Measurements from ENCODE around the gene CNTFR. TPM values are rescaled to one million over a fixed set of nuclear protein-coding genes. Genes with fewer than 3 reads are reported as not detected.

CNTFR gene
- total and polyA plus RNA-seq, 4 experiments from 2014 or later = not detected

- H3K36me3 ChIP-seq (ENCODE audit: insufficient read depth, low read length) = no peaks in the 10 kb centered on the region
- POLR2A ChIA-PET (ENCODE audit: partially characterized antibody) = interaction anchor here (2.7 to 22.1 kb wide), 5 partner anchors 10 to 24 kb away, joined by 12 to 484 read pairs (median 106); partner anchors contain the start of genes CCL27, DCTN3, GALT and IL11RA
- no peaks in the 10 kb centered on the region for H3K9me3 Mint-ChIP-seq
- peak overlapping the region in 4 of 7 donors; percentile 18 to 77 (median 66) for H3K27ac Mint-ChIP-seq
- H3K4me1 Mint-ChIP-seq = peaks cover 22 to 55% (median 34%) of the 10 kb centered on the region in 4 donors
- no peaks in the 10 kb centered on the region for H3K27me3 ChIP-seq (ENCODE audit: insufficient read depth, low read length)
- intact Hi-C loops (cut with micrococcal nuclease) = loop anchor here (5.0 kb wide), 2 partner anchors 33 to 258 kb away; partner anchors contain the start of gene MYORG
- H3K4me3 Mint-ChIP-seq = peak overlapping the region; percentile 8 to 81 (median 58)
- no peak overlapping the region for H3K27ac ChIP-seq (ENCODE audit: low read depth, low read length)
- no peak overlapping the region for H3K4me3 ChIP-seq (ENCODE audit: low read length in 2 of 2)
- H3K4me1 ChIP-seq (ENCODE audit: insufficient read depth, low read length) = peaks cover 38% of the 10 kb centered on the region
- H3K9me3 ChIP-seq (ENCODE audit: control insufficient read depth in 1 of 2, low read length in 2 of 2) = no peaks in the 10 kb centered on the region
- H3K27me3 Mint-ChIP-seq = no peaks in the 10 kb centered on the region
- peaks cover 6 to 13% of the 10 kb centered on the region in 2 donors for H3K36me3 Mint-ChIP-seq
- CTCF ChIA-PET (ENCODE audit: partially characterized antibody) = interaction anchor here (0.8 to 10.5 kb wide), 12 partner anchors 11 to 257 kb away, joined by 3 to 235 read pairs (median 20); partner anchors contain the start of genes CCL27, DCTN3, GALT and RPP25L
- DNase-seq = no peak
Observed at GRCh38 chr9:34635556-34635955, 46.0 kb upstream of the CNTFR start.

- Mint-ChIP-seq H3K36me3 (peaks cover 6 to 13% of the 10 kb centered on the region in 2 donors), H3K9me3 (peaks cover 0 to 2% (median 0%) of the 10 kb centered on the region in 8 donors), H3K27ac (peak overlapping the region in 3 of 7 donors; percentile 4 to 53 (median 27)), H3K4me3 (peak overlapping the region in 1 of 8 donors; percentile 47), H3K4me1 (peaks cover 22 to 63% (median 38%) of the 10 kb centered on the region in 4 donors), H3K27me3 (no peaks in the 10 kb centered on the region)
- Histone ChIP-seq H3K4me1 (ENCODE audit: insufficient read depth, low read length) (peaks cover 38% of the 10 kb centered on the region), H3K27ac (ENCODE audit: low read depth, low read length) (no peak overlapping the region), H3K9me3 (ENCODE audit: control insufficient read depth in 1 of 2, low read length in 2 of 2) (no peaks in the 10 kb centered on the region), H3K36me3 (ENCODE audit: insufficient read depth, low read length) (no peaks in the 10 kb centered on the region), H3K4me3 (ENCODE audit: low read length in 2 of 2) (no peak overlapping the region), H3K27me3 (ENCODE audit: insufficient read depth, low read length) (no peaks in the 10 kb centered on the region)
- intact Hi-C loops (cut with micrococcal nuclease) = loop anchor here (1.0 to 5.0 kb wide), 8 partner anchors 22 to 257 kb away; partner anchors contain the start of genes DNAI1, ENHO, FAM219A and MYORG
- ChIA-PET POLR2A (ENCODE audit: partially characterized antibody) (interaction anchor here (1.6 to 22.1 kb wide), 6 partner anchors 12 to 25 kb away, joined by 6 to 484 read pairs (median 72); partner anchors contain the start of genes CCL27, DCTN3, GALT and IL11RA), CTCF (ENCODE audit: partially characterized antibody) (interaction anchor here (0.6 to 10.5 kb wide), 29 partner anchors 9 to 238 kb away, joined by 3 to 235 read pairs (median 5); partner anchors contain the start of genes CCL27, DCTN3, GALT and RPP25L)
- no peak for DNase-seq
Observed at GRCh38 chr9:34634551-34635248, 45.2 kb upstream of the CNTFR start.

- Mint-ChIP-seq H3K36me3 (peaks cover 6 to 13% of the 10 kb centered on the region in 2 donors), H3K4me1 (peaks cover 26 to 70% (median 40%) of the 10 kb centered on the region in 4 donors), H3K27me3 (peaks cover 4 to 5% of the 10 kb centered on the region in 2 donors), H3K4me3 (peak overlapping the region in 3 of 8 donors; percentile 64 to 67 (median 64)), H3K27ac (peak overlapping the region in 4 of 7 donors; percentile 57 to 74 (median 58)), H3K9me3 (peaks cover 0 to 2% (median 0%) of the 10 kb centered on the region in 8 donors)
- no peaks in the 10 kb centered on the region for H3K36me3 ChIP-seq (ENCODE audit: insufficient read depth, low read length)
- H3K27ac ChIP-seq (ENCODE audit: low read depth, low read length) = no peak overlapping the region
- peak; percentile 69 to 78 (median 73) for DNase-seq
- intact Hi-C loops (cut with micrococcal nuclease) = loop anchor here (1.0 to 5.0 kb wide), 6 partner anchors 22 to 197 kb away; partner anchors contain the start of genes DNAI1, ENHO, FAM219A and RPP25L
- H3K27me3 ChIP-seq (ENCODE audit: insufficient read depth, low read length) = peaks cover 5% of the 10 kb centered on the region
- no peak overlapping the region for H3K4me3 ChIP-seq (ENCODE audit: low read length in 2 of 2)
- POLR2A ChIA-PET (ENCODE audit: partially characterized antibody) = interaction anchor here (1.0 to 22.1 kb wide), 7 partner anchors 11 to 26 kb away, joined by 4 to 484 read pairs (median 39); partner anchors contain the start of genes CCL27, DCTN3, GALT and IL11RA
- CTCF ChIA-PET (ENCODE audit: partially characterized antibody) = interaction anchor here (0.6 to 10.5 kb wide), 28 partner anchors 9 to 237 kb away, joined by 3 to 235 read pairs (median 6); partner anchors contain the start of genes CCL27, DCTN3, GALT and RPP25L
- peaks cover 43% of the 10 kb centered on the region for H3K4me1 ChIP-seq (ENCODE audit: insufficient read depth, low read length)
- H3K9me3 ChIP-seq (ENCODE audit: control insufficient read depth in 1 of 2, low read length in 2 of 2) = no peaks in the 10 kb centered on the region
Observed at GRCh38 chr9:34633851-34634550, 44.5 kb upstream of the CNTFR start.

- POLR2A ChIA-PET (ENCODE audit: partially characterized antibody) = interaction anchor here (1.0 to 22.1 kb wide), 7 partner anchors 10 to 26 kb away, joined by 4 to 484 read pairs (median 39); partner anchors contain the start of genes CCL27, DCTN3, GALT and IL11RA
- CTCF ChIA-PET (ENCODE audit: partially characterized antibody) = interaction anchor here (0.8 to 10.5 kb wide), 17 partner anchors 8 to 236 kb away, joined by 3 to 235 read pairs (median 14); partner anchors contain the start of genes CCL27, DCTN3, GALT and RPP25L
- intact Hi-C loops (cut with micrococcal nuclease) = loop anchor here (5.0 kb wide), 1 partner anchor 111 kb away; the partner anchor contains the start of gene ENHO
- Histone ChIP-seq H3K4me3 (ENCODE audit: low read length in 2 of 2) (no peak overlapping the region), H3K9me3 (ENCODE audit: control insufficient read depth in 1 of 2, low read length in 2 of 2) (no peaks in the 10 kb centered on the region), H3K27ac (ENCODE audit: low read depth, low read length) (no peak overlapping the region), H3K4me1 (ENCODE audit: insufficient read depth, low read length) (peaks cover 42% of the 10 kb centered on the region), H3K27me3 (ENCODE audit: insufficient read depth, low read length) (peaks cover 12% of the 10 kb centered on the region), H3K36me3 (ENCODE audit: insufficient read depth, low read length) (no peaks in the 10 kb centered on the region)
- Mint-ChIP-seq H3K27me3 (peaks cover 8 to 10% of the 10 kb centered on the region in 2 donors), H3K9me3 (peaks cover 0 to 2% (median 0%) of the 10 kb centered on the region in 8 donors), H3K27ac (no peak overlapping the region), H3K36me3 (peaks cover 6 to 13% of the 10 kb centered on the region in 2 donors), H3K4me3 (no peak overlapping the region), H3K4me1 (peaks cover 24 to 69% (median 38%) of the 10 kb centered on the region in 4 donors)
- DNase-seq = no peak
Observed at GRCh38 chr9:34633166-34633565, 43.6 kb upstream of the CNTFR start.

- H3K4me3 Mint-ChIP-seq = peak overlapping the region in 4 of 8 donors; percentile 4 to 63 (median 40)
- ChIA-PET POLR2A (ENCODE audit: partially characterized antibody) (interaction anchor here (1.6 kb wide), 2 partner anchors 10 to 13 kb away, joined by 4 to 5 read pairs; partner anchors contain the start of gene DCTN3), CTCF (ENCODE audit: partially characterized antibody) (interaction anchor here (0.8 to 10.5 kb wide), 3 partner anchors 8 to 16 kb away, joined by 3 to 235 read pairs (median 4); partner anchors contain the start of genes GALT and RPP25L)
- no peak for DNase-seq
- no peaks in the 10 kb centered on the region for H3K9me3 ChIP-seq (ENCODE audit: control insufficient read depth in 1 of 2, low read length in 2 of 2)
- peak overlapping the region in 3 of 7 donors; percentile 25 to 50 (median 35) for H3K27ac Mint-ChIP-seq
- H3K9me3 Mint-ChIP-seq = peaks cover 0 to 3% (median 0%) of the 10 kb centered on the region in 8 donors
- H3K27ac ChIP-seq (ENCODE audit: low read depth, low read length) = no peak overlapping the region
- H3K27me3 Mint-ChIP-seq = peaks cover 24 to 27% of the 10 kb centered on the region in 2 donors
- peaks cover 16 to 54% (median 23%) of the 10 kb centered on the region in 4 donors for H3K4me1 Mint-ChIP-seq
- H3K27me3 ChIP-seq (ENCODE audit: insufficient read depth, low read length) = peaks cover 35% of the 10 kb centered on the region
- H3K4me3 ChIP-seq (ENCODE audit: low read length in 2 of 2) = no peak overlapping the region
- no peaks in the 10 kb centered on the region for H3K36me3 ChIP-seq (ENCODE audit: insufficient read depth, low read length)
- H3K36me3 Mint-ChIP-seq = peaks cover 3 to 7% of the 10 kb centered on the region in 2 donors
- peaks cover 25% of the 10 kb centered on the region for H3K4me1 ChIP-seq (ENCODE audit: insufficient read depth, low read length)
- intact Hi-C loops (cut with micrococcal nuclease) = loop anchor here (5.0 kb wide), 1 partner anchor 108 kb away; the partner anchor contains the start of gene ENHO
Observed at GRCh38 chr9:34630402-34631154, 41.1 kb upstream of the CNTFR start.

GRCh38 chr9:34629491-34629808 lies 39.9 kb upstream of the CNTFR start:
- CTCF ChIA-PET (ENCODE audit: partially characterized antibody) = interaction anchor here (0.9 to 10.5 kb wide), 5 partner anchors 8 to 71 kb away, joined by 3 to 235 read pairs (median 4); partner anchors contain the start of genes DCTN3, GALT, RPP25L and SIGMAR1
- peaks cover 27 to 29% of the 10 kb centered on the region in 2 donors for H3K27me3 Mint-ChIP-seq
- Histone ChIP-seq H3K27ac (ENCODE audit: low read depth, low read length) (no peak overlapping the region), H3K4me3 (ENCODE audit: low read length in 2 of 2) (peak overlapping the region in 1 of 2 donors; percentile 37), H3K27me3 (ENCODE audit: insufficient read depth, low read length) (peaks cover 44% of the 10 kb centered on the region), H3K9me3 (ENCODE audit: control insufficient read depth in 1 of 2, low read length in 2 of 2) (no peaks in the 10 kb centered on the region), H3K36me3 (ENCODE audit: insufficient read depth, low read length) (no peaks in the 10 kb centered on the region), H3K4me1 (ENCODE audit: insufficient read depth, low read length) (peaks cover 22% of the 10 kb centered on the region)
- H3K36me3 Mint-ChIP-seq = peaks cover 0 to 2% of the 10 kb centered on the region in 2 donors
- H3K27ac Mint-ChIP-seq = peak overlapping the region in 1 of 7 donors; percentile 22
- H3K4me3 Mint-ChIP-seq = peak overlapping the region; percentile 71 to 93 (median 86)
- H3K4me1 Mint-ChIP-seq = peaks cover 14 to 50% (median 20%) of the 10 kb centered on the region in 4 donors
- POLR2A ChIA-PET (ENCODE audit: partially characterized antibody) = interaction anchor here (1.1 to 1.7 kb wide), 5 partner anchors 8 to 34 kb away, joined by 3 to 15 read pairs (median 8); partner anchors contain the start of genes DCTN3, RPP25L and SIGMAR1
- intact Hi-C loops (cut with micrococcal nuclease) = no loop called here
- no peak for DNase-seq
- H3K9me3 Mint-ChIP-seq = peaks cover 0 to 3% (median 0%) of the 10 kb centered on the region in 8 donors

Data from CD4-positive, alpha-beta memory T cell (primary cell).